NT2/D1 (cell line): Measurements from ENCODE around the gene PDE6A.

ENCODE experiments used
- DNase-seq: peaks from one replicate; pipeline ENCODE4 v3.0.0-alpha.2; 2011; ENCODE audit warnings: low read depth, low spot score
- H3K27me3 ChIP-seq: 2 replicates; pipeline ENCODE4 v1.6.0; 2011; ENCODE audit warnings: mild to moderate bottlenecking; ENCODE audit not compliant: insufficient read length, insufficient read depth
- H3K36me3 ChIP-seq: 2 replicates; pipeline ENCODE4 v1.6.1; 2011; ENCODE audit warnings: mild to moderate bottlenecking, low read length, mixed read lengths; ENCODE audit not compliant: insufficient read depth, insufficient read length
- H3K4me1 ChIP-seq: 2 replicates; pipeline ENCODE4 v1.5.1; 2011; ENCODE audit not compliant: insufficient read depth, insufficient read length
- H3K4me3 ChIP-seq: 2 replicates; pipeline ENCODE4 v1.5.1; 2011; ENCODE audit warnings: low read depth; ENCODE audit not compliant: insufficient read length
- H3K9ac ChIP-seq: 2 replicates; pipeline ENCODE4 v1.6.0; 2011; ENCODE audit warnings: low read depth; ENCODE audit not compliant: insufficient read length
- H3K9me3 ChIP-seq: 2 replicates; pipeline ENCODE4 v1.5.1; 2011; ENCODE audit warnings: mild to moderate bottlenecking, low read length; ENCODE audit not compliant: insufficient read depth
- SUZ12 ChIP-seq: IDR thresholded peaks from 2 replicates; pipeline ENCODE4 v1.6.1; 2011; ENCODE audit not compliant: insufficient read length, insufficient read depth; ENCODE audit errors: extremely low read depth
- YY1 ChIP-seq: IDR thresholded peaks from 2 replicates; pipeline ENCODE4 v1.6.1; 2011; ENCODE audit not compliant: insufficient read length, insufficient read depth
- ZNF274 ChIP-seq: IDR thresholded peaks from 2 replicates; pipeline ENCODE4 v1.6.1; 2011; ENCODE audit warnings: mild to moderate bottlenecking, low read depth, low read length

PDE6A gene

DNA sequence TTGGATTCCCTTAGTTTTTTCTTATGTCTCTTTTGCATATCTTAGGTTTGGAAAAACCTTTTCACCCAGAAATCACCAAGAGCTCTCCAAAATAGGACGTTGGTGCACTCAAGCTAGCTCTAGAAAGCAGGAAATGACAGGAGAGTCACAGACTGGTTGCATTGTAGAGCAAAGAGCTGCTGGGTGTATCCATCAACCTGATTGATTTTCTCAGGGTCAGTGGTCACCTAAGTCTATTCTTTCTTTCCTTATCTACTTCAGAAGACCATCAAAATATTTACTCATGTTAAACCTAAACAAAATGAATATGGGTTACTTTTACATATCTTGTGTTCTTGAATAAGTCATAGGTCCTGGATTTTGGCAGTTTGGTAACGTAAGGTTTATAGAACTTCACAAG, 30.8 kb upstream of the PDE6A start:
- H3K36me3 ChIP-seq = peaks cover 10% of the 10 kb centered on the region
- no peak overlapping the region for H3K9ac ChIP-seq
- no peak overlapping the region for H3K4me3 ChIP-seq
- TF ChIP-seq YY1 (no peak), ZNF274 (no peak), SUZ12 (no peak)
- no peaks in the 10 kb centered on the region for H3K9me3 ChIP-seq
- H3K27me3 ChIP-seq = no peaks in the 10 kb centered on the region
- DNase-seq = no peak
- no peaks in the 10 kb centered on the region for H3K4me1 ChIP-seq

DNA sequence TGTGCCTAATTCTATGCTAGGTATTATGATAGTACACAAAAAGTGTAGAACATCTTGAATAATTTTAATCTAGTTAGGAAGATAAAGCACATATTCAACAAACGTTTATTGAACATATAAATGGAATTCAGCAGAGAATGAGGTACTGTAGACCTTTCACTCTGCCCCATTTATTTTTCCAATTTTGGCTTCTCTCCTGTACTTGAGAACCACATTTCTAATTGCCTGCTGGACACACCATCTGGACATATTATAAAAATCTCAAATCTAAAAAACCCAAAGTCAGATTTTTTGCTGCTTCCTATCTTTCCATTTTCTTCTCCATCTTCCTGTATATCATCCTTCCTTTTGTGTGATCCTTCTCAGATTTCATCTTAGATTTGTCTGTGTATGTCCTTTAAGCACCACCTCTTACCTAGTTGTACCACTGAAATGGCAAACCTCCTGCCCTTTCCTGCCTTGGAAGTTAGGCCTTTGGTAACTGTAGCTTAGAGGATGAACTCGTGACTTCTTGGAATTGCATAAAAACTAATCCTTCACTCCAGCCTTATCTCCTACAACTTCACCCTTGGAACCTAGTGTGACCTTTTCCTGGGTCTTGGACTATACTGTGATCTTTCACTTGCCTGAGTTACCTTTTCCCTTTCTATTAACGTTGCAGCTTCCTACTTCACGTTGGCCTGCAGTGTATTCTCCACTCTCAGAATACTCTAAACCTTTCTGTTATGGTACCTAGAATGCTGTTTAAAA, 24.8 kb upstream of the PDE6A start:
- Histone ChIP-seq H3K4me1 (no peaks in the 10 kb centered on the region), H3K4me3 (no peak overlapping the region), H3K27me3 (no peaks in the 10 kb centered on the region), H3K9ac (no peak overlapping the region), H3K9me3 (no peaks in the 10 kb centered on the region), H3K36me3 (no peaks in the 10 kb centered on the region)
- TF ChIP-seq YY1 (no peak), ZNF274 (no peak), SUZ12 (no peak)
- DNase-seq = no peak

DNA sequence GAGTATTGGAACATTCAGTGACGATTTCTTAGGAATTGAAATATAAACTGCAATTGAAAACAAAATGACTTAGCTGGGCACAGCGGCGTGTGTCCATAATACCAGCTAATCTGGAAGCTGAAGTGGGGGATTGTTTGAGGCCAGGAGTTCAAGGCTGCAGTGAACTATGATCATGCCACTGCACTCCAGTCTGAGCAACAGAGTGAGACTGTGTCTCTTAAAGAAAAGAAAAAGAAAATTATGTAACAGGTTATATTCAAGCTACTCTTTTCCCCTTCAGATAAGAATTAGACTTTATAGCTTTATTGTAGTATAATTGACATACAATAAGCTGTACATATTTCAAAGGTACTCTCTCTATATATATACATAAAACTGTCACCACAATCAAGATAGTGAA, 22.4 kb upstream of the PDE6A start:
- no peak overlapping the region for H3K4me3 ChIP-seq
- TF ChIP-seq YY1 (no peak), SUZ12 (no peak), ZNF274 (no peak)
- H3K9me3 ChIP-seq = no peaks in the 10 kb centered on the region
- no peak overlapping the region for H3K9ac ChIP-seq
- H3K4me1 ChIP-seq = no peaks in the 10 kb centered on the region
- no peaks in the 10 kb centered on the region for H3K36me3 ChIP-seq
- DNase-seq = no peak
- no peaks in the 10 kb centered on the region for H3K27me3 ChIP-seq

GRCh38 chr5:149963729-149964128, 19.1 kb upstream of the PDE6A start:
- Histone ChIP-seq H3K27me3 (no peaks in the 10 kb centered on the region), H3K4me3 (no peak overlapping the region), H3K4me1 (no peaks in the 10 kb centered on the region), H3K36me3 (no peaks in the 10 kb centered on the region), H3K9me3 (no peaks in the 10 kb centered on the region), H3K9ac (no peak overlapping the region)
- no peak for DNase-seq
- TF ChIP-seq ZNF274 (no peak), SUZ12 (no peak), YY1 (no peak)

GRCh38 chr5:149962601-149963300, 18.2 kb upstream of the PDE6A start:
- H3K27me3 ChIP-seq = no peaks in the 10 kb centered on the region
- H3K4me1 ChIP-seq = no peaks in the 10 kb centered on the region
- no peaks in the 10 kb centered on the region for H3K36me3 ChIP-seq
- H3K9me3 ChIP-seq = no peaks in the 10 kb centered on the region
- H3K4me3 ChIP-seq = no peak overlapping the region
- H3K9ac ChIP-seq = no peak overlapping the region
- DNase-seq = no peak
- TF ChIP-seq YY1 = no peak

DNA sequence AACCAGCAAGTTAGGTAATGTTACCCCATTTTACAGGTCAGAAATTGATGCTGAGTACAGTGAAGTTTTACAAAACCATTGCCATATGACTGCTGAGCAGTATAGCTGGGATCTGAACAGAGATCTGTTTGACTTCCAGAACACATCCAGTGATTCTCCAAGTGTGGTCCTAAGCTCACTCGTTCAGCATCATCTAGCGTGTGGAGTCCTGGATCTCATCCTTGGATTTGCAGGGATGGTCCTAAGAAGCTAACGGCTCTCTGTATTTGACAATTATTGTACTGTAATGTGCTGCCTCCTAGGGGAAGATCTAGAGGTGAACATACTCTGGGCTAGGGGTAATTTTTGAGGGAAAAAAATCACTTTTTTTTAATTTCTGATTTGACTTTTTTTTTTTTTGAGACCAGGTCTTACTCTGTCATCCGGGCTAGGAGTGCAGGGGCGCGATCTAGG, 17.4 kb upstream of the PDE6A start:
- Histone ChIP-seq H3K27me3 (no peaks in the 10 kb centered on the region), H3K4me1 (no peaks in the 10 kb centered on the region), H3K9ac (no peak overlapping the region), H3K4me3 (no peak overlapping the region), H3K36me3 (no peaks in the 10 kb centered on the region), H3K9me3 (no peaks in the 10 kb centered on the region)
- DNase-seq = no peak
- TF ChIP-seq ZNF274 (no peak), SUZ12 (no peak), YY1 (no peak)

DNA sequence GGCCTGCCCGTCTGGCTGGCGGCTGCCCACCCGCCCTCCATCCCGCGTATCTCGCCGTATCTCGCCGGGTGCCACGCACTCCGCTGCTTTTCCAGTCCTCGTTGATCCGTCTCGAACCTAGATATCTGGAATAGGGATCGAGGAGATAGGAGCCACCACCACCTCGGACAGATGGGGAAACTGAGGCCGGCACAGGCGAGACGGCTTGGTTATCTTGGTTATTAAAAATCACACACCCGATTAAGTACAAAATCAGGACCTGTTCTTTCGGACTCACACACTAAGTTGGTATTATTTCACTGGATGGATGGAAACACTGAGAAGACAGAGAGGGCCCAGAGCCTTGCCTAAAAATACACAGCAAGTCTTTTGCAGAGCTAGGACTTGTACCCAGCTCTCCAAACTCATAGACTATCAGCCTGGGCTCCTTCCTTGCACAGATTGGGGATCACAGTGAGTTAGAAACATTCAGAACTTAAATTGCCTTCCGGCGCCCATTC, 16.6 kb upstream of the PDE6A start:
- Histone ChIP-seq H3K9me3 (no peaks in the 10 kb centered on the region), H3K4me1 (no peaks in the 10 kb centered on the region), H3K36me3 (no peaks in the 10 kb centered on the region), H3K9ac (peak overlapping the region; percentile 72), H3K27me3 (no peaks in the 10 kb centered on the region), H3K4me3 (peak overlapping the region; percentile 76)
- DNase-seq = no peak
- TF ChIP-seq SUZ12 = no peak
- no peak for TF ChIP-seq YY1
- TF ChIP-seq ZNF274 = no peak
